HG02763 (cell line): ENCODE results near the gene EBF3.

Experiments used
- ATAC-seq: cut with Tn5 transposase; IDR thresholded peaks from one replicate; pipeline ENCODE4 v1.9.1; 2021; ENCODE audit warnings: mild to moderate bottlenecking, moderate library complexity; ENCODE audit not compliant: unreplicated experiment

EBF3 gene

GRCh38 chr10:129945941-129946760 is 17.9 kb downstream of the EBF3 start:
- ATAC-seq, result no peak

GRCh38 chr10:129945526-129945925 is 18.5 kb downstream of the EBF3 start:
- no peak for ATAC-seq

GRCh38 chr10:129945064-129945463 is 19.0 kb downstream of the EBF3 start:
- no peak for ATAC-seq

- ATAC-seq, result no peak
Measured at GRCh38 chr10:129944456-129944855, 19.6 kb downstream of the EBF3 start.

- no peak for ATAC-seq
Measured at GRCh38 chr10:129942936-129943715, 20.9 kb downstream of the EBF3 start.

GRCh38 chr10:129942391-129942790 is 21.7 kb downstream of the EBF3 start:
- ATAC-seq, result no peak

- ATAC-seq, result no peak
Measured at GRCh38 chr10:129942019-129942277, 22.1 kb downstream of the EBF3 start.

GRCh38 chr10:129941199-129942018 is 22.7 kb downstream of the EBF3 start:
- no peak for ATAC-seq

- ATAC-seq, result no peak
Measured at GRCh38 chr10:129940617-129941198, 23.4 kb downstream of the EBF3 start.

GRCh38 chr10:129939416-129940275 is 24.4 kb downstream of the EBF3 start:
- no peak for ATAC-seq

- ATAC-seq, result no peak
Measured at GRCh38 chr10:129938460-129938859, 25.6 kb downstream of the EBF3 start.

- no peak for ATAC-seq
Measured at GRCh38 chr10:129937351-129937751, 26.7 kb downstream of the EBF3 start.

GRCh38 chr10:129936923-129937300 is 27.2 kb downstream of the EBF3 start:
- no peak for ATAC-seq

- no peak for ATAC-seq
Measured at GRCh38 chr10:129936266-129936922, 27.7 kb downstream of the EBF3 start.

- no peak for ATAC-seq
Measured at GRCh38 chr10:129935867-129936152, 28.3 kb downstream of the EBF3 start.

- no peak for ATAC-seq
Measured at GRCh38 chr10:129935102-129935866, 28.8 kb downstream of the EBF3 start.

- no peak for ATAC-seq
Measured at GRCh38 chr10:129934196-129934925, 29.7 kb downstream of the EBF3 start.

GRCh38 chr10:129933456-129934092 is 30.5 kb downstream of the EBF3 start:
- no peak for ATAC-seq
